Esophagus squamous epithelium (tissue), 5 donors: ENCODE data around the gene ADAM10. TPM values are rescaled to one million over a fixed set of nuclear protein-coding genes. Genes with fewer than 3 reads are reported as not detected.
"Not testable (repeated sequence)": the region's sequence is repeated elsewhere in the genome, so short reads cannot be mapped to it uniquely, and the experiment has no call there.

Experiments
- DNase-seq: peaks from one replicate; lab custom pipeline; 2025; lab: John Stamatoyannopoulos, UW
- H3K27ac ChIP-seq, 4 donors: fragments of 200-600 bp; sonication (generic); one replicate each; pipeline ENCODE4 v1.5.1; 2016 to 2019; ENCODE audit warnings: mild to moderate bottlenecking in 1 of 4
- H3K27me3 ChIP-seq, 4 donors: fragments of 200-600 bp; sonication (generic); 1 replicate in 3 of 4; 2 replicates in 1 of 4; pipeline versions ENCODE4 v1.5.1 to v1.6.0; 2017 to 2021; ENCODE audit warnings: antibody characterized with exemption in 1 of 4
- H3K36me3 ChIP-seq, 3 donors: fragments of 200-600 bp; sonication (generic); one replicate each; pipeline ENCODE4 v1.5.1; 2016 to 2019
- H3K4me1 ChIP-seq, 3 donors: fragments of 200-600 bp; sonication (generic); one replicate each; pipeline ENCODE4 v1.5.1; 2017 to 2019
- H3K4me3 ChIP-seq, 4 donors: fragments of 200-600 bp; sonication (generic); 1 replicate in 3 of 4; 2 replicates in 1 of 4; pipeline ENCODE4 v1.5.1; 2016 to 2019; ENCODE audit warnings: mild to moderate bottlenecking in 2 of 4, moderate library complexity in 1 of 4
- H3K9me3 ChIP-seq, 3 donors: fragments of 200-600 bp; sonication (generic); one replicate each; pipeline ENCODE4 v1.5.1; 2016 to 2019
- POLR2A ChIP-seq, 4 donors: fragments of 450-650 bp; IDR thresholded peaks; one replicate each; pipeline ENCODE4 v1.6.1; 2017; ENCODE audit warnings: antibody characterized with exemption in 4 of 4, mild to moderate bottlenecking in 4 of 4, moderate library complexity in 3 of 4
- WGBS, 2 donors: methylation state at CpG; one replicate each; pipeline ENCODE4 v1.1.5; 2018; 5-methylcytosine and 5-hydroxymethylcytosine counted together
- intact Hi-C: fragments of 100-400 bp; cut with DNase I; formaldehyde crosslinking; loops from one replicate; pipeline ENCODE4 v1.15.0; 2022
- total RNA-seq, 4 donors: library from RNA; depleted of rRNA; stranded (reverse); fragments of >200 nt; gene quantifications; one replicate each; pipeline ENCODE4 v1.1.0, GENCODE V29; 2016
- TF ChIP-seq, protein P1 (sequence below), 6 experiments: fragments of 450-650 bp in 4 of 6; fragments of 200-600 bp in 2 of 6; sonication (generic) in 2 of 6; IDR thresholded peaks; one replicate each; pipeline ENCODE4 v1.5.1; 2016 to 2019; ENCODE audit warnings: antibody characterized with exemption in 6 of 6, mild to moderate bottlenecking in 4 of 6, moderate library complexity in 4 of 6
- donor health status: DM: yes; HTN: yes; CAD: no.

Gene ADAM10
- total RNA-seq, 4 donors from 2014 or later, result 34.3 to 61.3 (median 52.8) TPM

DNA sequence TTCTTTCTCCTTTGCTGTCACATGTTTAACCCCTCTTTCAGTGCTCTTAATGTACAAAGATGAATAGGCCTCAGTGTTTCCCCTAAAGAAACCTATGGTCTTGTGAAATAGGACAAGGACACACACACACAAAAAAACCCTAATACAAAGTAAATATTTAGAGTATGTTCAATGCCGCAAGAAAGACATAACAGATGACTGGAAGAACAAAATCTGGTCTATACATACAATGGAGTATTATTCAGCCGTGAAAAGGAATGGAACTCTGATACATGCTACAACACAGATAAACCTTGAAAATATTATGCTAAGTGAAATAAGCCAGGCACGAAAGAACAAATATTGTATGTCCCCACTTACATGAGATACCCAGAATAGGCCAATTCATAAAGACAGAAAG, 123.1 kb downstream of the ADAM10 start:
- Histone ChIP-seq H3K36me3 (peaks cover 0 to 29% (median 0%) of the 10 kb centered on the region in 3 donors), H3K27ac (no peak overlapping the region), H3K4me3 (no peak overlapping the region), H3K9me3 (no peaks in the 10 kb centered on the region), H3K27me3 (no peaks in the 10 kb centered on the region), H3K4me1 (peaks cover 8 to 25% (median 9%) of the 10 kb centered on the region in 3 donors)
- DNase-seq, result no peak
- WGBS, 2 donors, result 97 to 100% methylated on average over 3 of the region's 3 CpGs
- intact Hi-C loops, result no loop called here
- TF ChIP-seq, protein P1, sequence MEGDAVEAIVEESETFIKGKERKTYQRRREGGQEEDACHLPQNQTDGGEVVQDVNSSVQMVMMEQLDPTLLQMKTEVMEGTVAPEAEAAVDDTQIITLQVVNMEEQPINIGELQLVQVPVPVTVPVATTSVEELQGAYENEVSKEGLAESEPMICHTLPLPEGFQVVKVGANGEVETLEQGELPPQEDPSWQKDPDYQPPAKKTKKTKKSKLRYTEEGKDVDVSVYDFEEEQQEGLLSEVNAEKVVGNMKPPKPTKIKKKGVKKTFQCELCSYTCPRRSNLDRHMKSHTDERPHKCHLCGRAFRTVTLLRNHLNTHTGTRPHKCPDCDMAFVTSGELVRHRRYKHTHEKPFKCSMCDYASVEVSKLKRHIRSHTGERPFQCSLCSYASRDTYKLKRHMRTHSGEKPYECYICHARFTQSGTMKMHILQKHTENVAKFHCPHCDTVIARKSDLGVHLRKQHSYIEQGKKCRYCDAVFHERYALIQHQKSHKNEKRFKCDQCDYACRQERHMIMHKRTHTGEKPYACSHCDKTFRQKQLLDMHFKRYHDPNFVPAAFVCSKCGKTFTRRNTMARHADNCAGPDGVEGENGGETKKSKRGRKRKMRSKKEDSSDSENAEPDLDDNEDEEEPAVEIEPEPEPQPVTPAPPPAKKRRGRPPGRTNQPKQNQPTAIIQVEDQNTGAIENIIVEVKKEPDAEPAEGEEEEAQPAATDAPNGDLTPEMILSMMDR (IDR thresholded peaks at IDR 0.05), result no peak
- TF ChIP-seq POLR2A (IDR thresholded peaks at IDR 0.05), result no peak

- intact Hi-C loops, result no loop called here
- peaks cover 0 to 4% (median 0%) of the 10 kb centered on the region in 3 donors for H3K9me3 ChIP-seq
- H3K27ac ChIP-seq, result no peak overlapping the region
- TF ChIP-seq, protein P1 (IDR thresholded peaks at IDR 0.05), result no peak
- TF ChIP-seq POLR2A (IDR thresholded peaks at IDR 0.05), result no peak
- peaks cover 2 to 10% (median 3%) of the 10 kb centered on the region in 3 donors for H3K4me1 ChIP-seq
- H3K4me3 ChIP-seq, result no peak overlapping the region
- H3K36me3 ChIP-seq, result peaks cover 0 to 52% (median 0%) of the 10 kb centered on the region in 3 donors
- DNase-seq, result no peak
- WGBS, 2 donors, result 85 to 93% methylated on average over 3 of the region's 3 CpGs
- H3K27me3 ChIP-seq, result no peaks in the 10 kb centered on the region
Observed at GRCh38 chr15:58622877-58623276, 126.6 kb downstream of the ADAM10 start.

DNA sequence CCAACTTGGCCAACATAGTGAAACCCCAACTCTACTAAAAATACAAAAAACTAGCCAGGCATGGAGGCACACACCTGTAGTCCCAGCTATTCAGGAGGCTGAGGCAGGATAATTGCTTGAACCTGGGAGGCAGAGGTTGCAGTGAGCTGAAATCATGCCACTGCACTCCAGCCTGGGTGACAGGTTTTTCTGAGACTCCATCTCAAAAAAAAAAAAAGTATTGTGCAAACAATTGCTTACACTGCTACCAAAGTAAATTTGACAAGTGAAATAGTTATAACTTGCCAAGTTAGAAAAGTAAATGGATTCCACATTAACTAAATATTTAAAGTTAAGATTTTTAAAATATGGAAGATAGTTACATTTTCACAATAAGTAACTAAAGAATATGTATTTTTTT, 129.2 kb downstream of the ADAM10 start:
- intact Hi-C loops, result not testable (repeated sequence)

DNA sequence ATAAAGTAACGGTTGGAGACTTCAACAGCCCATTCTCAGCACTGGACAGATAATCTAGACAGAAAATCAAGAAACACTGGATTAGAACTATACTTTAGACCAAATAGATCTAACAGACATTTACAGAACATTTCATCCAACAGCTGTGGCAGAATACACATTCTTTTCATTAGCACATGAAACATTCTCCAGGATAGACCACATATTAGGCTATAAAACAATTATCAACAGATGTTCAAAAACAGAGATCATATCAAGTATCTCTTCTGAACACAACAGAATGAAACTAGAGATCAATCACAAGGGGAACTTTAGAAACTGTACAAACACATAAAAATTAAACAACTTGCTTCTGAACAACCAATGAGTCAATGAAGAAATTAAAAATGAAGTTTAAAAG, 133.3 kb downstream of the ADAM10 start:
- no peaks in the 10 kb centered on the region for H3K27me3 ChIP-seq
- H3K9me3 ChIP-seq, result peaks cover 0 to 29% (median 10%) of the 10 kb centered on the region in 3 donors
- no peaks in the 10 kb centered on the region for H3K4me1 ChIP-seq
- intact Hi-C loops, result no loop called here
- 97 to 100% methylated on average over 1 of the region's 1 CpG for WGBS, 2 donors
- peaks cover 0 to 83% (median 6%) of the 10 kb centered on the region in 3 donors for H3K36me3 ChIP-seq
- DNase-seq, result no peak
- TF ChIP-seq, protein P1 (IDR thresholded peaks at IDR 0.05), result no peak
- no peak for TF ChIP-seq POLR2A (IDR thresholded peaks at IDR 0.05)
- no peak overlapping the region for H3K27ac ChIP-seq
- H3K4me3 ChIP-seq, result no peak overlapping the region

More for the DNA sequence above, 129.2 kb downstream of the ADAM10 start:
- H3K9me3 ChIP-seq, result peaks cover 0 to 11% (median 0%) of the 10 kb centered on the region in 3 donors
- not testable (repeated sequence) for H3K4me3 ChIP-seq, H3K27me3 ChIP-seq, H3K4me1 ChIP-seq, DNase-seq
- H3K36me3 ChIP-seq, result peaks cover 0 to 56% (median 0%) of the 10 kb centered on the region in 3 donors
- peak overlapping the region in 1 of 4 donors; percentile 52 for H3K27ac ChIP-seq

- Histone ChIP-seq H3K4me1 (no peaks in the 10 kb centered on the region), H3K4me3 (no peak overlapping the region), H3K27me3 (no peaks in the 10 kb centered on the region), H3K36me3 (peaks cover 0 to 74% (median 6%) of the 10 kb centered on the region in 3 donors), H3K9me3 (peaks cover 0 to 25% (median 10%) of the 10 kb centered on the region in 3 donors), H3K27ac (no peak overlapping the region)
- DNase-seq, result no peak
- no peak for TF ChIP-seq POLR2A (IDR thresholded peaks at IDR 0.05)
- TF ChIP-seq, protein P1 (IDR thresholded peaks at IDR 0.05), result no peak
- WGBS, 2 donors, result 89 to 90% methylated on average over 6 of the region's 6 CpGs
- intact Hi-C loops, result no loop called here
Observed at GRCh38 chr15:58611731-58612676, 137.5 kb downstream of the ADAM10 start.
